Measurements from ENCODE around the gene MRM3. TPM values are rescaled to one million over a fixed set of nuclear protein-coding genes. Genes with fewer than 3 reads are reported as not detected.

Gene MRM3
- total and polyA plus RNA-seq, 2 experiments from 2014 or later = 17.7 to 23.4 TPM

- Histone ChIP-seq H3K79me2 (replicated peaks; ENCODE audit: insufficient read depth) (no peaks in the 10 kb centered on the region), H3F3A (replicated peaks; ENCODE audit: low read depth) (peaks cover 4% of the 10 kb centered on the region; the same call in 1 of the 2 replicates), H3K4me2 (no peak overlapping the region), H3K36me3 (ENCODE audit: insufficient read depth) (no peaks in the 10 kb centered on the region), H3K4me3 (no peak overlapping the region), H3K4me1 (ENCODE audit: insufficient read depth) (no peaks in the 10 kb centered on the region), H2AFZ (no peak overlapping the region), H4K20me1 (replicated peaks; ENCODE audit: insufficient read depth) (peaks cover 8% of the 10 kb centered on the region; the same call in 1 of the 2 replicates), H3K9me2 (ENCODE audit: insufficient read depth) (no peaks in the 10 kb centered on the region), H3K27ac (ENCODE audit: low read depth) (0 out of 2 replicates have a peak overlapping the region, but pooled peaks have one; percentile 32), H3K27me3 (ENCODE audit: insufficient read depth) (no peaks in the 10 kb centered on the region)
- Mint-ChIP-seq H3K4me3 (no peak overlapping the region), H3K9me3 (no peaks in the 10 kb centered on the region; the same call in 1 of the 3 replicates), H3K36me3 (ENCODE audit: low read depth) (peaks cover 35% of the 10 kb centered on the region), H3K27ac (no peak overlapping the region), H3K4me1 (peaks cover 6% of the 10 kb centered on the region; the same call in 2 of the 3 replicates), H3K27me3 (ENCODE audit: insufficient read depth, low read depth, poor library complexity) (peaks cover 23% of the 10 kb centered on the region)
- no peak for ATAC-seq
- DNase-seq (ENCODE audit: low spot score) = no peak
- TF ChIP-seq STAT1 (IDR thresholded peaks at IDR 0.05; ENCODE audit: unreplicated experiment) (no peak), EZH2 (IDR thresholded peaks at IDR 0.05; ENCODE audit: low read depth, unreplicated experiment) (no peak), ETS1 (IDR thresholded peaks at IDR 0.05) (no peak), CTCF (conservative IDR thresholded peaks at IDR 0.05; ENCODE audit: low read depth in 2 of 2) (no peak), JUNB (IDR thresholded peaks at IDR 0.05; ENCODE audit: unreplicated experiment) (no peak), ZNF114 (CRISPR knock-in tag; IDR thresholded peaks at IDR 0.05) (no peak), REST (IDR thresholded peaks at IDR 0.05; ENCODE audit: unreplicated experiment) (no peak), ZNF462 (CRISPR knock-in tag; IDR thresholded peaks at IDR 0.05) (no peak), NANOG (IDR thresholded peaks at IDR 0.05; ENCODE audit: borderline replicate concordance) (no peak), POLR2AphosphoS5 (IDR thresholded peaks at IDR 0.05; ENCODE audit: low read depth) (no peak), CREB1 (CRISPR knock-in tag; IDR thresholded peaks at IDR 0.05; ENCODE audit: low read depth) (no peak), EZH2phosphoT487 (IDR thresholded peaks at IDR 0.05; ENCODE audit: unreplicated experiment) (no peak), ZNF331 (CRISPR knock-in tag; IDR thresholded peaks at IDR 0.05; ENCODE audit: low read depth) (no peak)
Observed at GRCh38 chr17:807523-808294, 25.6 kb downstream of the MRM3 start.
